RWPE2 (cell line): Measurements from ENCODE around the gene NUTM2E.
"Not testable (repeated sequence)": the region's sequence is repeated elsewhere in the genome, so short reads cannot be mapped to it uniquely, and the experiment has no call there.

Experiments
- ATAC-seq: fragments of 200-7000 bp; cut with Tn5 transposase; 3 replicates; pipeline ENCODE4 v1.9.1; 2021; ENCODE audit warnings: low read depth
- DNase-seq: peaks from one replicate; pipeline ENCODE4 v3.0.0-alpha.2; 2020; ENCODE audit warnings: low spot score
- H3K27ac ChIP-seq: fragments of 450-650 bp; 2 replicates; pipeline ENCODE4 v1.5.1; 2017; ENCODE audit warnings: mild to moderate bottlenecking; ENCODE audit not compliant: poor library complexity, severe bottlenecking
- H3K27me3 ChIP-seq: fragments of 250-450 bp; sonication (Bioruptor Pico); 2 replicates; pipeline ENCODE4 v1.5.1; 2021; ENCODE audit warnings: mild to moderate bottlenecking, moderate library complexity; ENCODE audit not compliant: insufficient read depth, poor library complexity, severe bottlenecking
- H3K36me3 ChIP-seq: fragments of 250-450 bp; sonication (Bioruptor Pico); 2 replicates; pipeline ENCODE4 v1.5.1; 2020; ENCODE audit warnings: low read depth, mild to moderate bottlenecking, moderate library complexity
- H3K4me1 ChIP-seq: fragments of 250-450 bp; sonication (Bioruptor Pico); 2 replicates; pipeline ENCODE4 v1.5.1; 2021; ENCODE audit warnings: mild to moderate bottlenecking, moderate library complexity; ENCODE audit not compliant: insufficient read depth, poor library complexity, severe bottlenecking
- H3K4me3 ChIP-seq: fragments of 250-450 bp; sonication (Bioruptor Pico); 2 replicates; pipeline ENCODE4 v1.5.1; 2021; ENCODE audit warnings: mild to moderate bottlenecking, moderate library complexity; ENCODE audit not compliant: severe bottlenecking
- H3K9me3 ChIP-seq: fragments of 250-450 bp; sonication (Bioruptor Pico); 2 replicates; pipeline ENCODE4 v1.5.1; 2021; ENCODE audit warnings: mild to moderate bottlenecking, moderate library complexity; ENCODE audit not compliant: severe bottlenecking
- CTCF ChIP-seq: fragments of 450-650 bp; IDR thresholded peaks from one replicate; pipeline ENCODE4 v1.5.1; 2017; ENCODE audit warnings: mild to moderate bottlenecking, moderate library complexity; ENCODE audit not compliant: poor library complexity, severe bottlenecking

NUTM2E gene

GRCh38 chr10:79826496-79827215 lies at the start of gene NUTM2E:
Gene NUTM2E (plus strand): TSS chr10:79826739. CDS start chr10:79841741, 15,002 bp downstream.
- peak; percentile 95 for ATAC-seq
- not testable (repeated sequence) for H3K27me3 ChIP-seq
- DNase-seq, result peak; percentile 69

GRCh38 chr10:79777997-79778396 lies 48.5 kb upstream of the NUTM2E start:
- H3K27ac ChIP-seq, H3K4me3 ChIP-seq, DNase-seq, H3K9me3 ChIP-seq, H3K36me3 ChIP-seq, H3K27me3 ChIP-seq, H3K4me1 ChIP-seq: not testable (repeated sequence)
- peak; percentile 79 for ATAC-seq

More at GRCh38 chr10:79826496-79827215, at the start of gene NUTM2E:
- not testable (repeated sequence) for H3K36me3 ChIP-seq, H3K9me3 ChIP-seq, H3K4me1 ChIP-seq
- Histone ChIP-seq H3K27ac (peak within 1 kb of the TSS; percentile 59), H3K4me3 (peak within 1 kb of the TSS; percentile 41)

- not testable (repeated sequence) for H3K4me1 ChIP-seq, H3K9me3 ChIP-seq, H3K36me3 ChIP-seq, H3K27ac ChIP-seq, H3K4me3 ChIP-seq, H3K27me3 ChIP-seq
- DNase-seq, result peak; percentile 56
- ATAC-seq, result peak; percentile 84
- peak; percentile 49 for TF ChIP-seq CTCF
Measured at GRCh38 chr10:79779310-79779938, 47.1 kb upstream of the NUTM2E start.

GRCh38 chr10:79779992-79780391 lies 46.5 kb upstream of the NUTM2E start:
- H3K27me3 ChIP-seq, DNase-seq, H3K4me3 ChIP-seq, H3K4me1 ChIP-seq, H3K9me3 ChIP-seq, H3K36me3 ChIP-seq, H3K27ac ChIP-seq, ATAC-seq: not testable (repeated sequence)

- H3K4me1 ChIP-seq, H3K9me3 ChIP-seq, DNase-seq, H3K27ac ChIP-seq, H3K4me3 ChIP-seq, ATAC-seq, H3K27me3 ChIP-seq, H3K36me3 ChIP-seq: not testable (repeated sequence)
Measured at GRCh38 chr10:79781584-79781983, 45.0 kb upstream of the NUTM2E start.

GRCh38 chr10:79787455-79787952 lies 39.0 kb upstream of the NUTM2E start:
- not testable (repeated sequence) for H3K9me3 ChIP-seq, H3K36me3 ChIP-seq, ATAC-seq, H3K27ac ChIP-seq, H3K4me3 ChIP-seq, H3K27me3 ChIP-seq, DNase-seq, H3K4me1 ChIP-seq

GRCh38 chr10:79789351-79789750 lies 37.2 kb upstream of the NUTM2E start:
- H3K27me3 ChIP-seq, H3K4me3 ChIP-seq, H3K4me1 ChIP-seq, DNase-seq, H3K9me3 ChIP-seq, H3K27ac ChIP-seq, H3K36me3 ChIP-seq: not testable (repeated sequence)
- peak; percentile 29; the same call in 1 of the 3 replicates for ATAC-seq

- not testable (repeated sequence) for H3K36me3 ChIP-seq, H3K27ac ChIP-seq, H3K27me3 ChIP-seq, H3K9me3 ChIP-seq, ATAC-seq, H3K4me3 ChIP-seq, H3K4me1 ChIP-seq, DNase-seq
Measured at GRCh38 chr10:79791906-79792517, 34.5 kb upstream of the NUTM2E start.

- H3K9me3 ChIP-seq, H3K27me3 ChIP-seq, H3K27ac ChIP-seq, DNase-seq, H3K4me1 ChIP-seq, H3K4me3 ChIP-seq, H3K36me3 ChIP-seq: not testable (repeated sequence)
- ATAC-seq, result peak; percentile 56; the same call in 2 of the 3 replicates
Measured at GRCh38 chr10:79799337-79799736, 27.2 kb upstream of the NUTM2E start.

GRCh38 chr10:79805857-79806256 lies 20.7 kb upstream of the NUTM2E start:
- ATAC-seq, H3K27me3 ChIP-seq, H3K27ac ChIP-seq, H3K9me3 ChIP-seq, H3K4me1 ChIP-seq, DNase-seq, H3K36me3 ChIP-seq, H3K4me3 ChIP-seq: not testable (repeated sequence)
